ENCODE results near the gene COL28A1. TPM values are rescaled to one million over a fixed set of nuclear protein-coding genes. Genes with fewer than 3 reads are reported as not detected.

Gene COL28A1
- total and polyA plus RNA-seq, 2 of the 13 experiments (the other 11 are each of a cell fraction or from before 2014, with no cell fraction given), result 0.07 to 0.15 TPM

DNA sequence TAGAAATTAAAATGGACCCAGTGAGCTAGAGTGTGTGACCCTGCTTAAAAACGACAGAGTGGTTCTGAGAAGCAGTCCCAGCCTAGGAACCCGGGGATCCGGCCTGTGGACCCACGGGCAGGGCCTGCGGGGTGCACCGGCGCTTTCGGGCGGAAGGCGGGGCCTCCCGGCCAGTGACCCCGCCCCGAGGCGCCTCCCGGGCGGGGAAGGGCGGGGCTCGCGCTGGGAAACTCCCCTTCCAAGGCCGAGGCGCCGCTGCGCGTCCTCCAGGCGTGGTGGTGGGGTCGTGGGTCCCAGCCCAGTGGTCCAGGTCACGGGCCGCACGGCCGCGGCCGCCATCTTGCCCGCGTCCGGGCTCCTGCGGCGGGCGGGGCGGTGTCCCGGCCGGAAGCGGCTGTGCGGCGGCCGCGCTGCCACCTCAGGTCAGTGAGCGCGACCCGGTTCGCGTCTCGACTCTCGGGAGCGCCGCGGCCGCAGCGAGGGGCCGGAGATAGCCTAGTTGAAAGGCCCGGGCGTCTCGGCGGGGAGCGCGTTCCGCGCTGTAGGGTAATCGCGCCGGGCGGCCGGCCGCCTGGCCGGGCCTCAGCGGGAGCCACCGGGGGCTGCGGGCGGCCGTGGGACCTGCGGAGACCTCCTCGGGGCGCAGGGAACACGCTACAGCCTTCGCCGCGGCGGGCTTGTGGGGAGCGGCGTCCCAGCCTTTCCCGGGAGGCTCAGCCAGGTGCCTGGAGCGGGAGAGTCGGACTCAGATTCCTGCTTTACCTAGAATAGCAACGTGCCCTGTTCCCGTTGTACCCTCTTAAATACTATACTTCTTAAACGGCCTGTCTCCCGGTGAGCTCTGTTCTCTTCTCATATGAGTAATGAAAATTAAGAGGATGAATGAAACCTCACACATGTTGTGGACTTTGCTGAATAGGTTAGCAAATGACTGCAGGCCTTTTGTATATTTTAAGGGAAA, 31.3 kb upstream of the COL28A1 start, which contains the start of gene MIOS (continued):
- TF ChIP-seq, protein P1, sequence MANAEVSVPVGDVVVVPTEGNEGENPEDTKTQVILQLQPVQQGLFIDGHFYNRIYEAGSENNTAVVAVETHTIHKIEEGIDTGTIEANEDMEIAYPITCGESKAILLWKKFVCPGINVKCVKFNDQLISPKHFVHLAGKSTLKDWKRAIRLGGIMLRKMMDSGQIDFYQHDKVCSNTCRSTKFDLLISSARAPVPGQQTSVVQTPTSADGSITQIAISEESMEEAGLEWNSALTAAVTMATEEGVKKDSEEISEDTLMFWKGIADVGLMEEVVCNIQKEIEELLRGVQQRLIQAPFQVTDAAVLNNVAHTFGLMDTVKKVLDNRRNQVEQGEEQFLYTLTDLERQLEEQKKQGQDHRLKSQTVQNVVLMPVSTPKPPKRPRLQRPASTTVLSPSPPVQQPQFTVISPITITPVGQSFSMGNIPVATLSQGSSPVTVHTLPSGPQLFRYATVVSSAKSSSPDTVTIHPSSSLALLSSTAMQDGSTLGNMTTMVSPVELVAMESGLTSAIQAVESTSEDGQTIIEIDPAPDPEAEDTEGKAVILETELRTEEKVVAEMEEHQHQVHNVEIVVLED (CRISPR knock-in tag; IDR thresholded peaks at IDR 0.05; ENCODE audit: borderline replicate concordance), result peak; percentile 43; the same call in 1 of the 2 replicates
- TF ChIP-seq ZNF367 (CRISPR knock-in tag; IDR thresholded peaks at IDR 0.05; ENCODE audit: borderline replicate concordance) (no peak), MTA1 (CRISPR knock-in tag; IDR thresholded peaks at IDR 0.05; ENCODE audit: borderline replicate concordance) (0 out of 2 replicates have a peak, but pooled peaks have one; percentile 7), ZNF30 (CRISPR knock-in tag; IDR thresholded peaks at IDR 0.05) (no peak), SAP130 (CRISPR knock-in tag; IDR thresholded peaks at IDR 0.05; ENCODE audit: low read depth) (peak; percentile 67; the same call in 1 of the 2 replicates), ATF1 (CRISPR knock-in tag; IDR thresholded peaks at IDR 0.05) (no peak), SMC3 (IDR thresholded peaks at IDR 0.05; ENCODE audit: low read length) (no peak), FOXC1 (CRISPR knock-in tag; IDR thresholded peaks at IDR 0.05; ENCODE audit: borderline replicate concordance) (no peak), ZBTB4 (CRISPR knock-in tag; IDR thresholded peaks at IDR 0.05; ENCODE audit: borderline replicate concordance) (no peak), KDM5B (CRISPR knock-in tag; IDR thresholded peaks at IDR 0.05; ENCODE audit: borderline replicate concordance) (no peak), MAF1 (CRISPR knock-in tag; IDR thresholded peaks at IDR 0.05; ENCODE audit: borderline replicate concordance) (no peak), ZNF549 (CRISPR knock-in tag; IDR thresholded peaks at IDR 0.05) (no peak)
- TF ChIP-seq, protein P2, sequence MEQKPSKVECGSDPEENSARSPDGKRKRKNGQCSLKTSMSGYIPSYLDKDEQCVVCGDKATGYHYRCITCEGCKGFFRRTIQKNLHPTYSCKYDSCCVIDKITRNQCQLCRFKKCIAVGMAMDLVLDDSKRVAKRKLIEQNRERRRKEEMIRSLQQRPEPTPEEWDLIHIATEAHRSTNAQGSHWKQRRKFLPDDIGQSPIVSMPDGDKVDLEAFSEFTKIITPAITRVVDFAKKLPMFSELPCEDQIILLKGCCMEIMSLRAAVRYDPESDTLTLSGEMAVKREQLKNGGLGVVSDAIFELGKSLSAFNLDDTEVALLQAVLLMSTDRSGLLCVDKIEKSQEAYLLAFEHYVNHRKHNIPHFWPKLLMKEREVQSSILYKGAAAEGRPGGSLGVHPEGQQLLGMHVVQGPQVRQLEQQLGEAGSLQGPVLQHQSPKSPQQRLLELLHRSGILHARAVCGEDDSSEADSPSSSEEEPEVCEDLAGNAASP (CRISPR knock-in tag; IDR thresholded peaks at IDR 0.05; ENCODE audit: borderline replicate concordance), result peak; percentile 23; the same call in 1 of the 2 replicates
- TF ChIP-seq, protein P3, sequence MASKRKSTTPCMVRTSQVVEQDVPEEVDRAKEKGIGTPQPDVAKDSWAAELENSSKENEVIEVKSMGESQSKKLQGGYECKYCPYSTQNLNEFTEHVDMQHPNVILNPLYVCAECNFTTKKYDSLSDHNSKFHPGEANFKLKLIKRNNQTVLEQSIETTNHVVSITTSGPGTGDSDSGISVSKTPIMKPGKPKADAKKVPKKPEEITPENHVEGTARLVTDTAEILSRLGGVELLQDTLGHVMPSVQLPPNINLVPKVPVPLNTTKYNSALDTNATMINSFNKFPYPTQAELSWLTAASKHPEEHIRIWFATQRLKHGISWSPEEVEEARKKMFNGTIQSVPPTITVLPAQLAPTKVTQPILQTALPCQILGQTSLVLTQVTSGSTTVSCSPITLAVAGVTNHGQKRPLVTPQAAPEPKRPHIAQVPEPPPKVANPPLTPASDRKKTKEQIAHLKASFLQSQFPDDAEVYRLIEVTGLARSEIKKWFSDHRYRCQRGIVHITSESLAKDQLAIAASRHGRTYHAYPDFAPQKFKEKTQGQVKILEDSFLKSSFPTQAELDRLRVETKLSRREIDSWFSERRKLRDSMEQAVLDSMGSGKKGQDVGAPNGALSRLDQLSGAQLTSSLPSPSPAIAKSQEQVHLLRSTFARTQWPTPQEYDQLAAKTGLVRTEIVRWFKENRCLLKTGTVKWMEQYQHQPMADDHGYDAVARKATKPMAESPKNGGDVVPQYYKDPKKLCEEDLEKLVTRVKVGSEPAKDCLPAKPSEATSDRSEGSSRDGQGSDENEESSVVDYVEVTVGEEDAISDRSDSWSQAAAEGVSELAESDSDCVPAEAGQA (IDR thresholded peaks at IDR 0.05; ENCODE audit: low read depth), result peak; percentile 75; the same call in 1 of the 2 replicates
- TF ChIP-seq, protein P3 (CRISPR knock-in tag; IDR thresholded peaks at IDR 0.05; ENCODE audit: borderline replicate concordance), result no peak

All from HepG2 (cell line).